Neural cell (in vitro differentiated cells): ENCODE data around the gene PSMB4. TPM values are rescaled to one million over a fixed set of nuclear protein-coding genes. Genes with fewer than 3 reads are reported as not detected.

ENCODE experiments used
- EZH2 ChIP-seq: fragments of 200-600, 300-800 bp; shearing (Covaris generic), sonication (generic); IDR thresholded peaks from 2 replicates; pipeline ENCODE4 v1.6.1; 2014; ENCODE audit warnings: antibody characterized with exemption, low read length, borderline replicate concordance, mild to moderate bottlenecking; ENCODE audit not compliant: insufficient read depth, poor library complexity, severe bottlenecking
- MXI1 ChIP-seq: fragments of 450-650 bp; conservative IDR thresholded peaks from 2 replicates; pipeline ENCODE4 v1.6.1; 2014; ENCODE audit warnings: antibody characterized with exemption, mild to moderate bottlenecking; ENCODE audit not compliant: poor library complexity, severe bottlenecking
- TAF1 ChIP-seq: IDR thresholded peaks from 2 replicates; pipeline ENCODE4 v1.6.1; 2012; ENCODE audit warnings: low read depth
- polyA plus RNA-seq: library from polyadenylated mRNA; depleted of rRNA; stranded (reverse); fragments of >200 nt; gene quantifications from 2 replicates; pipeline ENCODE4 v1.2.3, GENCODE V29; 2014
- small RNA-seq, 3 experiments: library from RNA; depleted of rRNA; stranded (forward); fragments of <200 nt; gene quantifications; one replicate each; pipeline ENCODE3, GENCODE V24; 2012

PSMB4 gene
- polyA plus RNA-seq, 1 donor from 2014 or later, result 695 TPM

- TF ChIP-seq MXI1 (no peak), EZH2 (no peak), TAF1 (no peak)
Observed at GRCh38 chr1:151447696-151448095, 48.3 kb downstream of the PSMB4 start (continued).

Small RNA genes lying within 50 kb of the gene (small RNA-seq; reads per million reads assigned to genes)
- 0.08 to 1.1 (median 0.69) reads per million in 3 experiments for gene RNY4P25

Other genes with a start within 250 kb of the PSMB4 start
- gene TNFAIP8L2, start 242.9 kb upstream of the PSMB4 start, polyA plus RNA-seq, result not detected in 2 replicates
- gene LYSMD1, start 233.7 kb upstream of the PSMB4 start, polyA plus RNA-seq, result 13.3 and 16.0 TPM in 2 replicates
- 91.1 and 106 TPM in 2 replicates for gene SCNM1, start 233.4 kb upstream of the PSMB4 start, polyA plus RNA-seq
- not detected in 2 replicates for gene TMOD4, start 223.6 kb upstream of the PSMB4 start, polyA plus RNA-seq
- gene VPS72, start 209.4 kb upstream of the PSMB4 start, polyA plus RNA-seq, result 232 and 275 TPM in 2 replicates
- gene PIP5K1A, start 201.0 kb upstream of the PSMB4 start, polyA plus RNA-seq, result 66.0 and 66.4 TPM in 2 replicates
- 341 and 364 TPM in 2 replicates for gene PSMD4, start 144.8 kb upstream of the PSMB4 start, polyA plus RNA-seq
- 6.2 and 6.9 TPM in 2 replicates for gene ZNF687, start 117.3 kb upstream of the PSMB4 start, polyA plus RNA-seq
- 22.8 and 25.8 TPM in 2 replicates for gene PI4KB, start 72.2 kb upstream of the PSMB4 start, polyA plus RNA-seq
- 36.7 and 56.2 TPM in 2 replicates for gene RFX5, start 52.3 kb upstream of the PSMB4 start, polyA plus RNA-seq
- gene SELENBP1, start 26.9 kb upstream of the PSMB4 start, polyA plus RNA-seq, result not detected in 2 replicates
- 50.2 and 60.8 TPM in 2 replicates for gene POGZ, start 59.9 kb downstream of the PSMB4 start, polyA plus RNA-seq
- 4.4 and 7.5 TPM in 2 replicates for gene CGN, start 111.8 kb downstream of the PSMB4 start, polyA plus RNA-seq
- 25.5 and 25.8 TPM in 2 replicates for gene TUFT1, start 140.7 kb downstream of the PSMB4 start, polyA plus RNA-seq
- 30.2 and 32.4 TPM in 2 replicates for gene SNX27, start 212.5 kb downstream of the PSMB4 start, polyA plus RNA-seq